Dedifferentiated amniotic fluid mesenchymal stem cell (primary cell): ENCODE measurements around the gene IDE.
"Not testable (repeated sequence)": the region's sequence is repeated elsewhere in the genome, so short reads cannot be mapped to it uniquely, and the experiment has no call there.

ENCODE experiments used
- DNase-seq: peaks from one replicate; pipeline ENCODE4 v3.0.0-alpha.2; 2016; ENCODE audit errors: extremely low spot score

The IDE gene

DNA sequence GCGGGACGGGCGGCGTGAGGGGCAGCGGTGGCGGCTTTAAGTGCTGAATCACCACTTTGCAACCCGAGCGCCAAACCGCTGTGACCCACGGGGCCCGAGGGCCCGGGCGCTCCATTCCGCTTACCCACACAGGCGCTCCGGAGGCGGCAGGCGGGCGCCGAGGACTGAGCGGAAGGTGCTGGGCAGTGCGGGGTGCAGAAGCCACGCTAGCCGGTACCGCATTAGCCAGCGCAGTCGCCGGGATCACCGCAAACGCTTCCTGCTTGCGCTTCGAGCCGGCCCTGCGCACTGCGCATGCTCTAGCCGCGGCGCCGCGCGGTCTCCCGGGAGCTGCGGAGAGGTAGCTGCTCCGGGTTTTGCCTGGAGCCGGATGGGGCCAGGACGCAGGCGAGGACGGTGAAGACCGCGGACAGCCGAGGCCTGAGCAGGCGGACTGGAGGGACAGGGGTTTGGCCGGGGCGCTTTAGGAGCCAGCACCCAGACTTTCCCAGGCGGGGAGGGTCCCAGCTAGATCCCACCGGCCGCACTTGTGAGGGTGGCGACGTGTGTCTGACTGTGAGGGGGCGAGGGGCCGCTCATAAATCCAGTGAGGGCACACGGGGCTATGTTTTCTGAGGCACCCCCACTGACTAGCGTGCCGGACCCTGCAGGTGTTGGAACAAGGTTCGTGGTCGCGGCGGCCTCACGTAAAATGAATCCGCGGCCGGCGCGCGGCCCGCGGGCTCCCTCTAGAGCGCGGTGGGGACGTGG lies at the start of gene IDE:
TSS of gene IDE (minus strand) at position 296 of the 750 bp plus-strand sequence. CDS start at position 222, 74 bp downstream.
- DNase-seq = peak; percentile 83

DNA sequence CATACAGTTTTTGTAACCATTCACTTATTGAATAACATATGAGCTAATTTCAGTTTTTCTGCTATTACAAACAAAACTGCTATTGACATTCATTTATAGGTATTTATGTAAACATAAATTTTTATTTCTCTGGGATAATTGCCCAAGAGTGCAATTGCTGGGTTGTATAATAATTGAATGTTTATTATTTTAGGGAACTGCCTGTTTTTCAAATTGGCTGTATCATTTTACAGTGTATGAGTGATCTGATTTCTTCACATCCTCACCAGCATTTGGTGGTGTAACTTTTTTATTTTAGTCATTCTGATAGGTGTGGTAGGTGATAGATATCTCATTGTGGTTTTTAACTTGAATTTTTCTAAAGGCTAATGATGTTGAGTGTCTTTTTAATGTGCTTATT lies 45.5 kb upstream of the IDE start:
- DNase-seq = no peak

DNA sequence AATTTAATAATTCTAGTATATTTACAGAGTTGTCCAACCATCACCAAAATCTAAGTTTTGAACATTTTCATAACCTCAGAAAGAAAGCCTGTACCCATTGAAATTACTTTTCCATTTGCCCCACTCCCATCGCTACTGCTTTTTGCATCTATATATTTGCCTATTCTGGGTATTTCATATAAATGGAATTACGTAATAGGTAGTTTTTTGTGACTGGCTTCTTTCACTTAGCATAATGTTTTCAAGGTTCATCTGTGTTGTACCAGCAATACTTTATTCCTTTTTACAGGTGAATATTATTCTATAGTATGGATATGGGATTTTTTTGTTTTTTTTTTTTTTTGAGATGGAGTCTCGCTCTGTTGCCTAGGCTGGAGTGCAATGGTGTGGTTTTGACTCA lies 41.6 kb upstream of the IDE start:
- no peak for DNase-seq

DNA sequence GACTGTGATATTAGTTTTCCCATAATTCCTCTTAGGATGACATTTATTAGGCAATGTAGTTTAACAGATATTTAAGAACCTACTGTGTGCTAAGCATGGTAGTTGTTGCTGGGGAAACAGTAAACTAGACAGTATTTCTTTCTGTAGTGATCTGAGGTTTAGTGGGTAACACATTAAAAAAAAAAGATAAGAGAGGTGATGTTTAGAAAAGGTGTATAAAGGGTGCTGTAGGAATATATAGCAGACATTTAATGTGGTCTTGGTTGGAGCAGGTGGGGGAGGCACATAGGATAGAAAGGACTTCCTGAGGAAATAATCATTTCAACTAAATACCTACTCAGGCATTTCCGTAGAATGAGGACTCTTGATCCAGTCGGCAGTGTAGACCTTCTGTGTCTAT lies 30.9 kb upstream of the IDE start:
- DNase-seq = no peak

DNA sequence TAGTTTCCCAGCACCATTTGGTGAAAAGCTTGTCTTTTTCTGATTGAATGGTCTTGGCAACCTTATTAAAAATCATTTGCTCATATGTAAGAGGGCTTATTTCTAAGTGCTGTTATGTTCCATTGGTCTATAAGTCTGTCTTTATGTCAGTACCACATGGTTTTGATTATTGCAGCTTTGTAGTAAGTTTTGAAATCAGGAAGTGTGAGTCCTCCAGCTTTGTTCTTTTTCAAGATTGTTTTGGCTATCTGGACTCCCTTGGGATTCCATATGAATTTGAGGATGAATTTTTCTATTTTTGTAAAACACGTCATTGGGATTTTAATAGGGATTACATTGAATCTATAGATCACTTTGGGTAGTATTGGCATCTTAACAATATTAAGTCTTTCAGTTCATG lies 24.4 kb upstream of the IDE start:
- no peak for DNase-seq

DNA sequence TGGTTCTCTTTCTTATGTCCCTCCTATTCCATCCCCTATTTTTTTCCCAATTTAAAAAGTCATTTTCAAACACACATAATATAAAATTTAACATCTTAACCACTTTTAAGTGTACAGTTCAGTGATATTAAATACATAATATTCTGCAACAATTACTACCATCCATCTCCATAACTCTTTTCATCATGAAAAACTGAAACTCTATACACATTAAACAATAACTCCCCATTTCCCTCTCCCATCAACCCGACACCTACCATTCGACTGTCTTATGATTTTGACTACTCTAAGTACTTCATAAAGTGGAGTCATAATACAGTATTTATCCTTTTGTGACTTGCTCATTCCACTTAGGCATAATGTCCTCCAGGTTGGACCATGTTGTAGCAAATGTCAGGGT lies 21.6 kb upstream of the IDE start:
- no peak for DNase-seq

DNA sequence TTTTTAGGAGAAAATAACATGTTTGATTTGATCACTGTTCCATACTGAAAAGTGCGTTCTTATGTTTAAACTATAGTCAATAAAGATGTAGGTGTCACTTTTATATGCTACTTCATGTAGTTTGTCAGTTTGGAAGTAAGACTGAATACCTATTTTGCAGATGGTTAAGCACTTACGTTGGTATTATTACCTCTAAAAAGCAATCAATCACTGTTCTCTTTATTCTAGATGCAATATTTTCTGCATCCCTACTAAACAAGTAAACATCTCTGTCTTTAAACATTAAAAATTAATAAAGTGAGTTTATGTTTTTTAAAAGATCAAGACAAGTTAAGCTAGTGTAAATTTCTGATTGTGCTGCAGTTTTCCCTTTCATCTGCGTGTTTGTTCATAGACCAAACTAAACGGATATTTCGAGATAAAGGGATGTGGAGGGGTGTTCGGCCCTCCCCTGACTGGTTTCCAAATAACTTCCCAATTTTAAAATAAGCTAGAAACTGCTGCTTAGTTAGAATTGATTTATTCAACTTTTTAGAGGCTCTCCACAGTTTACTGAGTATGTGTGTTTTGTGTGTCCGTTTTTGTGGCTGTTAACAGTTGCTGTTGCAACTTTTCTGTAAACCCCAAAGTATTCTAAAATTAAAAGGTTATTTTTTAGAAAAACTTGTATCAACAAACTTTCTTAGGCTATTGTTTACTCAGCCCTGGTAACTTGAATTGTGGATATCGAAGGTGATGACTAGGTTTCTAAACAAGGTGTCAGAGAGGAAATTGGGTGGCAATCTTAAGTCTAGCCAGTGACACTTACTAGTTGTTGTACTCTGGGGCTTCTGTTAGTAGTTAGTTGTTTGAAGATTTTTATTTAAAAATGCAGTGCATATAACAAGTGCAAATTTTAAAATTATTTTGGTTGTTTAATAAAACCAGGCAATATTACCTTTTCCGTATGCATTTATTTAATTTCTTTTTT lies 20.0 kb upstream of the IDE start:
- no peak for DNase-seq

DNA sequence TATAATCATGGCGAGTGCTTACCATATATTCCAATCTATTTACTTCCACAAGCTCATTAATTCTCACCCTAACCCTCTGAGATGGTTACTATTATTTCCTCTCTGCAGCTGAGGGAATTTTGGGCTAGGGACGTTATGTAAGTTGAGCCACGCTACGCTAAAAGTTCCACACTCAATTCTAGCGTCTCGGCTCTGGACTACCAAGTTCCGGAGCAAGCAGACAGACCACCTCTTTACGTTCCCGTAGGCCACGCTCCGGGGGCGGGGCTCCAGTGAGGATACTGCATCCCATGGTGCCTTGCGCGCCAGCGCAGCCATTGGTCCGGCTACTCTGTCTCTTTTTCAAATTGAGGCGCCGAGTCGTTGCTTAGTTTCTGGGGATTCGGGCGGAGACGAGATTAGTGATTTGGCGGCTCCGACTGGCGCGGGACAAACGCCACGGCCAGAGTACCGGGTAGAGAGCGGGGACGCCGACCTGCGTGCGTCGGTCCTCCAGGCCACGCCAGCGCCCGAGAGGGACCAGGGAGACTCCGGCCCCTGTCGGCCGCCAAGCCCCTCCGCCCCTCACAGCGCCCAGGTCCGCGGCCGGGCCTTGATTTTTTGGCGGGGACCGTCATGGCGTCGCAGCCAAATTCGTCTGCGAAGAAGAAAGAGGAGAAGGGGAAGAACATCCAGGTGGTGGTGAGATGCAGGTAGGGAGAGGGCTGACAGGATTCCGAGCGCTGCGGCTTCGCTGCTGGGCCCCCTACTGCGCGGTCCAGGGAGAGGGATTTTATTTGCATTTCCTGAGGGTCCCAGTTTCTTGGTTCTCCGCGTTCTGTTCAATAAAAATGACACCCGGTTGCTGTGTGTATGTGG lies 19.1 kb upstream of the IDE start, which contains the start of gene KIF11:
TSS of gene KIF11 (plus strand) at position 370 of the 858 bp plus-strand sequence. CDS start at position 616, 246 bp downstream.
- DNase-seq = peak; percentile 97

DNA sequence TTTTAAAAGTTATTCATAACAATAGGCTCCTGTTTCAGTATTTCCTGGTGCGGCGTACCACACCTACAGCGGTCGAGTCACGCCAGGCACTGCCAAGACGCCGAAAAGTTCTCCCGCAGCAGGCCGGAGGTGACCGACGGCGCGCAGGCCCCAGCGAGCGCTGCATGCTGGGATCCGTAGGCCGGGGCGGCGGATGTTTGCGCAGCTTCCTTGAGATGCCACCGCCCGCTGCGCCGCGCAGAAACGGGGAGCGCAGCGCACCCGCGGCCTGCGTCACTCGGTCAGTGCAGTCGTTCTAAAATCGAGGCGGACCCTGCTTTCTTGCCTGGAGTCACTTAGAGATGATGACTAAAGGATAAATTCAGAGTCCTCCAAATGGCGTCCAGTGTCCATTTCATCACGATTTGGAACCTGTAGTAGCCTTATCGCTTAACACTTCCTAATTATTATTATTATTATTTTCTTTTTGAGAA lies 17.7 kb upstream of the IDE start:
- peak; percentile 90 for DNase-seq

DNA sequence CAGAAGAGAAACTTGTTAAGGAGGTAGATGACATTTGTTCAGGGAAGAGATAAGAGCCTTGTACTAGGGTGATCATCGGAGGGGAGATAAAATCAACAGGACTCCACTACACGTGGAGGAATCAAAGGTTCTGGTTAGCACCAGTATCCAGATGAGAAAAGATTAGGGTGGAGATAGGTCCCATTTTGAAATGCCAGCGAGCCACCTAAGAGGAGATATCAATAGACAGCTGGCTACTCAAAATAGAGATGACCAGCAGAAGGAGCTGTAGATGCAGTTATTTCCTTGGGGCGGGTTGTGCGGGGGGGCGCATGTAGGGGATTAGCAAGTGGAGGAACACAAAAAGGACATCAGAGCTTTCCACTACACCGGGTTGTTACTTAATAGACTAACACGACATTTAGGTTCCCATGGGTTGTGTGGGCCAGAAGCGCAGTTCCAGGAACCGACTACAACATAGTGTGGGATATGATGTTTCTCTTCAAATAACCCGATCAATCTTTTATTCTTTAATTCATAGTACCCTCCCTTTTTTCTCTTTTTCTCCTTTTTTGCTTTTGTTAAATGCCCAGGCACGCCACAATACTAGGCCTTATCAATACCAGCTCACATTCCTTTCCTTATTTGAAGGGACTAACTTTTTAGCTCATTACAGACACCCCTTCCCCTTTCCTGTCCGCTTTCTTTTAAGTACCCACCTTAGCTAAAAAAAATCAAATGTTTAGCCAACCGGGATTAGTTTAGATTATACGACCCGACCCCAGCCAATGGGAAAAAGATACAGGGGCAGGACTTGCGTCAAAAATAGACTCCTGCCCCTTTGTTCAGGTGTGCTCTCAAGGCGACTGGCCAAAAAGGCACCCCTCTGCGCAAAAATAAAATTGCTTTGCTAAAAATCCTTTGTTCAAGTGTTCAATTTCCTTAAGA lies 17.0 kb upstream of the IDE start:
- peak; percentile 48 for DNase-seq

DNA sequence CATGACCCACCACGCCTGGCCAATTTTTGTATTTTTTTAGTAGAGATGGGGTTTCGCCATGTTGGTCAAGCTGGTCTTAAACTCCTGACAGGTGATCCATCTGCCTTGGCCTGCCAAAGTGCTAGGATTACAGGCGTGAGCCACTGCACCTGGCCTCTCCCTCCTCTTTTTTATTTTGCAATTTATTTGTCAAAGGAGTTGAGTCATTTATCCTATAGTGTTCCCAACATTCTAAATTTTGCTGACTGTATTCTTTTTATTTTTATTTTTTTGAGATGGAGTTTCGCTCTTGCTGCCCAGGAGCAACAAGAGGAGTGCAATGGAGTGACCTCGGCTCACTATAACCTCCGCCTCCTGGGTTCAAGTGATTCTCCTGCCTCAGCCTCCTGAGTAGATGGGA lies 8.5 kb upstream of the IDE start:
- DNase-seq = not testable (repeated sequence)

DNA sequence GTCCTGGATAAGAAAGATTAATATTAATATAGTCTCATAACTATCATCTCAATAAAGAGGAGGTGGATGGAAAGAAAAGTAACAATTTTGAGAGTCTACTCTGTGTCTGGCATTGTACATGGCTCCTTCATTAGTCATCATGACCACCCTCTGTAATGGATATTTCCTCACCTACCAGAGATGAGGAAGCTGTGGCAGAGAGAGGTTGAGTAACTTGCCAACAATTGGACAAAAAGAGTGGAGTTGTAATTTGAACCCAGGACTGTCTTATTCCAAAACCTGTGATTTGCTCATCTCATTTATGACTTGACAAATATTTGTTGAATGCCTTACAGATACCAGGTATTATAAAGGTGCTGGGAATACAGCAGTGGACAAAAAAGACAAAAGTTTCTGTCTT lies 2.1 kb upstream of the IDE start:
- no peak for DNase-seq

DNA sequence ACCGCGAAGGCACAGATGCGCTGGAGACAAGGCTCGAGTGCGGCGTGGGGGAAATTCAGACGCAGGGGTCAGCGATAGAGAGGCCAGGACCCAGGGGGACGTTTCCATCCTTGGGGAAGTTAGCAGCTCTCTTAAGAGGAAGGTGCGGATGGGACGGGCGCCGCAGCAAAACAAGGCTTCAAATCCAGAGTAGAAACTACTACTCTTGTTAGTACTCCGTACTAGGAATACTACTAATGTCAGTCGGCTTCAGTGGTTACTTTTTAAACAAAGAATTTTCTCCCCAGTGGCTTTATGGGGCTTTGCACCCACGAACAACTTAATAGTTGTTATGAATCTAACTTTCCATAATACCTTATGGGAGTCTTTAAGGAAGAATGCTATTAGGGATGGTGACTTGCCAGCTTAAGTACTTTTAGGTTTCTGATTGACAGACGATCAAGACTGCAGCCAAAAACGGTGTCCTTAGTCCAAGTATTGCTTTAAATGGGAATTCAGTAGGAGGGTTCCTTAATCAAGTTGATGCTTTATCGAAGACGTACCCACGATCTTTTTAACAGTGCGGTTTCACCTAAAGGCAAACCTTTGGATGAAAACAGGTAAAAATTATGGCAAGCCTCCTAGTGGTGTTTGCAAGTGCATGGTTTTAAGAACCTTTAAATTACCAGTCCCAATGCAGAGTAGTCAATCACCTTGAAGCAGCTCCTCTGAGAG lies 812 bp upstream of the IDE start:
- no peak for DNase-seq

DNA sequence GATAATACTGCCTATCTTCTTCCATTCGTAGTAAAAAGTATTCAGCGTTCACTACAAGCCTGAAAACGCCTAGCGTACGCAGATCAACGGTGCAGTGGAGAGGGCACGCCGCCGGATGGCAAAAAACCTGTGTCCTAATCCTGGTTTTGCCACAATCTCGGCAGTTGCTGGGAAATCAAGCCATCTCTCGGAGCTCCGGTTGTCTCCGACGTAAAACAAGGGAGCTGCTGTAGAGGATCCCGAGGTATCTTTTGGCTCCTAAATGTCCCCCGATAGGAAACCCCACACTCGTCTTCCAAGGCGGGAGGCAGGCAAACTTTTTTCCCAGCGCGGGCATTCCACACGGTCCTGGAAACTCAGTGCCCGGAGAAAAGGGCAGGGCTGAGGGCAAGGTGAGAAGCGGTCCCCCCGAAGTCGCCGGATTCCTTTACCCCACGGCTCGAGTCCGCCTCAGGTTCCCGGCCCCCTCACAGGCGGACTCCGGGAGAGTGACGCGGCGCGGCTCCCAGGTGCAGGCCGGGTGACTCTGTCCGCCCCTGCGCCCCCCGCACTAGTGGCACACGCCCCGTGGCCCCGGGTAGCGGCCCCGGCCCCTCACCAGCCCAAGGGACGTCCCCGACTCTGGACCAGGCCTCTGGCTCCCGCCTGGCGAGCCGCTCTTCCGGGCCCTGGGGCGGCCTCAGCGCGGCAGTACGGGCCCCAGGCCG lies 649 bp downstream of the IDE start:
- peak; percentile 27 for DNase-seq

DNA sequence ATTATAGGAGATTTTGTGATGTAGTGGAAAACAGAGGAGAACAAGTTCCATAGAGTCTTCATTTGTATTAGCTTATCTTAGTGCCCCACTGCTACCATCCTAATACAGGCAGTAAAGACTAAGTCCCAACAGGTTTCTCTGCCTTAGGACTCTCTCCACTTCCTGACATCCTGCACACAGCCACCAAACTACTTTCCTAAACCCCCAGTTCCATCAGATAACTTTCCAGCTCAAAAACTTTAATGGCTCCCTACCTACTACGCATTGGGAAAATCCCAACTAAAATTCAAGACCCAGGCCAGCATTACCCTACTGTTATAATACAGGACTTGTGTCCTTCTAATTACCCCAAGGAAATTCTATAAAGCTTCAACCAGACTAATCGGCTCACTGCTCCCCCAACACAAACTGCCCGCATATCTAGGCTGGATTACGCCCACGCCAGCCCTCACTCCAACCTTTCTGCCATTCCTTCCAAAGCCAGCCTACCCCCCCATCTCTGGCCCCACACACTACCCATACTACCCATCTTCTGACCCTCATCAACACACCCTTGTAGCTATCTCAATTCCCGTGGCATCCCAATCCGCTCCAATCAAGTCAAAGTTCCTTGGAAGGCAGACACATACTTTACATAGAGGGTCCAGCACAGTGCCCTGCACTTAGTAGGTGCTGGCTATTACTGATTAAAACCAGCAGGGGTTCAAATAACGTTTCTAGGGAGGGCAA lies 1.4 kb downstream of the IDE start:
- no peak for DNase-seq

DNA sequence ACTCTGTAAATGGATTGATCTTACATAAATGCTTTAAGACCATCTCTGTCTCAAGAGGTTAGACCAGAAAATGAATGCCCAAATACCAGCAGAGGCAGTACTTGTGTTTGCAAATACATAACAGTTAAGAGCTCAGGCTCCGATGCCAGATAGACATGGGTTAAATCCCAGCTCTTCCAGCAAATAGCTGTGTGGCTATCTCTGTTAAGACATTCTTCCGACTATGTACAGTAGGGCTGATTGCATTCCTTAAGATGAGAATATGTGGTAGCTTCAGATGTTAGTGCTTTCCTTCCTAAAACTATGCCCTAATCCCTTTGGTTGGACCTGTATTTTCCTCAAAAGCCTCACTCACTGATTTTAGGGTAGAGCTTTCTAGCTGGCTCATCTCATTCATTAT lies 2.2 kb downstream of the IDE start:
- DNase-seq = peak; percentile 27

DNA sequence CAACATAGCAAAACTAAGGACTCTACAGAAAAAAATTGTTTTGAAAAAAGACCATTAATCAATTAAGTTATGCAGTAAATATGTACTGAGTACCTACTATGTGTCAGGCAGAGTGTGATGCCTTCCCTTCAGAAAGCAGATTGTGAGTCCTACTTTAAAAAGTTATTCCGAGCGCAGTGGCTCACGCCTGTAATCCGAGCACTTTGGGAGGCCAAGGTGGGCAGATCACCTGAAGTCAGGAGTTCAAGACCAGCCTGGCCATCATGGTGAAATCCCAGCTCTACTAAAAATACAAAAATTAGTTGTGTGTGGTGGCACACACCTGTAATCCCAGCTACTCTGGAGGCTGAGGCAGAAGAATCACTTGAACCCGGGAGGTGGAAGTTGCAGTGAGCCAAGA lies 4.2 kb downstream of the IDE start:
- not testable (repeated sequence) for DNase-seq

DNA sequence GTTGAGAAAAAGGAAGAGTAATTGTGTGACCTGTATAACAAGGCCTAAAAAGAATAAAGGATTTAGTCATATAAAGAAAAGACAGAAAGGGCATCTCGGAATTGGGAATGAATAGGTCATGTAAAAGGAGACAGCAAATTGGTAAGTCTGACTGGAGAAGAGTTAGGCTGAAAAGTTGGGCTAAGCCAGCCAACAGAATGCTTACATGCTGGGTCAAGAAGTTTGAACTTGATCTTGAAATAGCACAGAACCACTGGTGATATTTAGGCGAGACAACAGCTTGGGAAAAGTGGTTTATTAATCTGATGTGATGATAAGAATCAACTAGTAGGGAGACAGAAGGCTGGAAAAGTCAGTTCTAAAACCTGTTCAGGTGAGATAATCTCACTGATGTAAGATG lies 4.8 kb downstream of the IDE start:
- no peak for DNase-seq
